ENCODE measurements around the gene PCDHB13. TPM values are rescaled to one million over a fixed set of nuclear protein-coding genes. Genes with fewer than 3 reads are reported as not detected.
"Not testable (repeated sequence)": the region's sequence is repeated elsewhere in the genome, so short reads cannot be mapped to it uniquely, and the experiment has no call there.

PCDHB13 gene
- total RNA-seq, 1 experiment from 2014 or later, result not detected

DNA sequence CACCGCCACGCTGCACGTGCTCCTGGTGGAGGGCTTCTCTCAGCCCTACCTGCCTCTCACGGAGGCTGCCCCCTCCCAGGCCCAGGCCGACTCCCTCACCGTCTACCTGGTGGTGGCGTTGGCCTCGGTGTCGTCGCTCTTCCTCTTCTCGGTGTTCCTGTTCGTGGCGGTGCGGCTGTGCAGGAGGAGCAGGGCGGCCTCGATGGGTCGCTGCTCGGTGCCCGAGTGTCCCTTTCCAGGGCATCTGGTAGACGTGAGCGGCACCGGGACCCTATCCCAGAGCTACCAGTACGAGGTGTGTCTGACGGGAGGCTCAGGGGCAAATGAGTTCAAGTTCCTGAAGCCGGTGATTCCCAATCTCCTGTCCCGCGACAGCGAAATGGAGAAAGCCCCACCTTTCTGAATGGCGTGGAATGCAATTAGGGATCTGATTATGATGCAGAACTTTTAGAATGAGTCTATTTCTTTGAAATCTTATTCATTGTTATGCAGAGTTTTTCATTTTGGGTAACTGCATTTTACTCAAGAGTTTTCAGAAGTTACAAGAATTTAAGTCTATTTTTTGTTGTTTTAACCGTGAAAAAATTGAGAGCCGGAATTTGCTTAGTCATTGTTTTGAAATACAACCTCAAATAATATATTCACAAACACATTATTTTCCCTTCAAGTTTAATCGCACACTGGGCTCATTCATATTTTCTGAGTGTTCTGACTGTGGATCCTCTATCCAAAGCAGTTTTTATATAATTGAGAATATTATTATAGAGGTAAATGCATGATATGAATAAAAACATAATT lies 23.0 kb downstream of the PCDHB13 start:
- TF ChIP-seq, protein P1, sequence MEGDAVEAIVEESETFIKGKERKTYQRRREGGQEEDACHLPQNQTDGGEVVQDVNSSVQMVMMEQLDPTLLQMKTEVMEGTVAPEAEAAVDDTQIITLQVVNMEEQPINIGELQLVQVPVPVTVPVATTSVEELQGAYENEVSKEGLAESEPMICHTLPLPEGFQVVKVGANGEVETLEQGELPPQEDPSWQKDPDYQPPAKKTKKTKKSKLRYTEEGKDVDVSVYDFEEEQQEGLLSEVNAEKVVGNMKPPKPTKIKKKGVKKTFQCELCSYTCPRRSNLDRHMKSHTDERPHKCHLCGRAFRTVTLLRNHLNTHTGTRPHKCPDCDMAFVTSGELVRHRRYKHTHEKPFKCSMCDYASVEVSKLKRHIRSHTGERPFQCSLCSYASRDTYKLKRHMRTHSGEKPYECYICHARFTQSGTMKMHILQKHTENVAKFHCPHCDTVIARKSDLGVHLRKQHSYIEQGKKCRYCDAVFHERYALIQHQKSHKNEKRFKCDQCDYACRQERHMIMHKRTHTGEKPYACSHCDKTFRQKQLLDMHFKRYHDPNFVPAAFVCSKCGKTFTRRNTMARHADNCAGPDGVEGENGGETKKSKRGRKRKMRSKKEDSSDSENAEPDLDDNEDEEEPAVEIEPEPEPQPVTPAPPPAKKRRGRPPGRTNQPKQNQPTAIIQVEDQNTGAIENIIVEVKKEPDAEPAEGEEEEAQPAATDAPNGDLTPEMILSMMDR (IDR thresholded peaks at IDR 0.05; ENCODE audit: insufficient read depth in 1 of 2, low read depth in 1 of 2, low read length in 1 of 2, severe bottlenecking in 1 of 2, unreplicated experiment in 1 of 2), result no peak
- Mint-ChIP-seq H3K27me3 (ENCODE audit: insufficient read depth, unreplicated experiment) (no peaks in the 10 kb centered on the region), H3K27ac (ENCODE audit: unreplicated experiment) (no peak overlapping the region), H3K36me3 (ENCODE audit: insufficient read depth, unreplicated experiment) (no peaks in the 10 kb centered on the region), H3K4me1 (ENCODE audit: low read depth, unreplicated experiment) (no peaks in the 10 kb centered on the region), H3K4me3 (ENCODE audit: unreplicated experiment) (no peak overlapping the region), H3K9me3 (ENCODE audit: unreplicated experiment) (peaks cover 49% of the 10 kb centered on the region)
- Histone ChIP-seq H3K9me3 (no peaks in the 10 kb centered on the region; the same call in 1 of the 2 replicates), H3K4me1 (no peaks in the 10 kb centered on the region), H3K4me3 (ENCODE audit: low read depth, low read length) (no peak overlapping the region), H3K27me3 (replicated peaks; ENCODE audit: control insufficient read depth, insufficient read depth, low read length) (no peaks in the 10 kb centered on the region), H3K36me3 (ENCODE audit: control insufficient read depth, insufficient read depth, low read length) (no peaks in the 10 kb centered on the region)
- BruUV-seq (replicated peaks), result no TSS peak
- CTCF ChIA-PET, result no interaction called here
- intact Hi-C loops (cut with micrococcal nuclease; ENCODE audit: unreplicated experiment), result no loop called here
- DNase-seq, result no peak
- POLR2A ChIA-PET, result no interaction called here

DNA sequence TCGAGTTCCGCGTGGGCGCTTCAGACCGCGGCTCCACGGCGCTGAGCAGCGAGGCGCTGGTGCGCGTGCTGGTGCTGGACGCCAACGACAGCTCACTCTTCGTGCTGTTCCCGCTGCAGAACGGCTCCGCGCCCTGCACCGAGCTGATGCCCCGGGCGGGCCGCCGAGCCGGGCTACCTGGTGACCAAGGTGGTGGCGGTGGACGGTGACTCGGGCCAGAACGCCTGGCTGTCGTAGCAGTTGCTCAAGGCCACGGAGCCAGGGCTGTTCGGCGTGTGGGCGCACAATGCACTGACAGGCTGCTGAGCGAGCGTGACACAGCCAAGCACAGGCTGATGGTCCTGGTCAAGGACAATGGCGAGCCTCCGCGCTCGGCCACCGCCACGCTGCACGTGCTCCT lies 27.8 kb downstream of the PCDHB13 start:
- intact Hi-C loops (cut with micrococcal nuclease; ENCODE audit: unreplicated experiment), result no loop called here

DNA sequence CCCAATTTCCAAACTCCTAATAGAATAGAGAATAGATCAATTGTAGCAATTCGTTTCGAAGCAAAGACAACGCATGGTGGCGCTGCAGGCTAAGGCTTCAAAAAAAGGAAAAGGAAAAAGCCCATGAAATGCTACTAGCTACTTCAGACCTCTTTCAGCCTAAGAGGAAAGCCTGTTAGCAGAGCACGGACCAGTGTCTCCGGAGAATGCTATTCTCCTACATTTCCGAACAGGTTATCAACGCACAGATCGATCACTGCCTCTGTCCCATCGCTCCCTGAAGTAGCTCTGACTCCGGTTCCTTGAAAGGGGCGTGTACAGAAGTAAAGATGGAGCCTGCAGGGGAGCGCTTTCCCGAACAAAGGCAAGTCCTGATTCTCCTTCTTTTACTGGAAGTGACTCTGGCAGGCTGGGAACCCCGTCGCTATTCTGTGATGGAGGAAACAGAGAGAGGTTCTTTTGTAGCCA lies 31.6 kb downstream of the PCDHB13 start, which contains the start of gene PCDHB15:
Gene PCDHB15 (plus strand): TSS at position 146 of the 468 bp plus-strand sequence. CDS start 184 bp downstream, at position 330.
- H3K4me3 Mint-ChIP-seq (ENCODE audit: unreplicated experiment), result no peak within 1 kb of the TSS
- H3K4me3 ChIP-seq (ENCODE audit: low read depth, low read length), result no peak within 1 kb of the TSS
- H3K4me1 Mint-ChIP-seq (ENCODE audit: low read depth, unreplicated experiment), result no peaks in the 10 kb centered on the region
- H3K36me3 Mint-ChIP-seq (ENCODE audit: insufficient read depth, unreplicated experiment), result peaks cover 5% of the 10 kb centered on the region
- no peak for DNase-seq
- peaks cover 27% of the 10 kb centered on the region for H3K9me3 ChIP-seq
- POLR2A ChIA-PET, result no interaction called here
- intact Hi-C loops (cut with micrococcal nuclease; ENCODE audit: unreplicated experiment), result no loop called here
- BruUV-seq (replicated peaks), result no TSS peak
- TF ChIP-seq, protein P1 (IDR thresholded peaks at IDR 0.05; ENCODE audit: insufficient read depth in 1 of 2, low read depth in 1 of 2, low read length in 1 of 2, severe bottlenecking in 1 of 2, unreplicated experiment in 1 of 2), result no peak
- H3K27ac Mint-ChIP-seq (ENCODE audit: unreplicated experiment), result no peak within 1 kb of the TSS
- no peaks in the 10 kb centered on the region for H3K36me3 ChIP-seq (ENCODE audit: control insufficient read depth, insufficient read depth, low read length)
- H3K27me3 Mint-ChIP-seq (ENCODE audit: insufficient read depth, unreplicated experiment), result no peaks in the 10 kb centered on the region
- no peaks in the 10 kb centered on the region for H3K27me3 ChIP-seq (replicated peaks; ENCODE audit: control insufficient read depth, insufficient read depth, low read length)
- CTCF ChIA-PET, result no interaction called here
- no peaks in the 10 kb centered on the region for H3K4me1 ChIP-seq
- peaks cover 57% of the 10 kb centered on the region for H3K9me3 Mint-ChIP-seq (ENCODE audit: unreplicated experiment)

More for the DNA sequence above, 27.8 kb downstream of the PCDHB13 start:
- ChIA-PET CTCF (no interaction called here), POLR2A (no interaction called here)
- H3K27me3 ChIP-seq (replicated peaks; ENCODE audit: control insufficient read depth, insufficient read depth, low read length), result no peaks in the 10 kb centered on the region
- no peak overlapping the region for H3K4me3 ChIP-seq (ENCODE audit: low read depth, low read length)
- H3K4me1 Mint-ChIP-seq (ENCODE audit: low read depth, unreplicated experiment), result no peaks in the 10 kb centered on the region
- no peaks in the 10 kb centered on the region for H3K36me3 ChIP-seq (ENCODE audit: control insufficient read depth, insufficient read depth, low read length)
- H3K9me3 Mint-ChIP-seq (ENCODE audit: unreplicated experiment), result peaks cover 50% of the 10 kb centered on the region
- DNase-seq, result no peak
- BruUV-seq (replicated peaks), result no TSS peak
- H3K4me1 ChIP-seq, result no peaks in the 10 kb centered on the region
- no peaks in the 10 kb centered on the region for H3K27me3 Mint-ChIP-seq (ENCODE audit: insufficient read depth, unreplicated experiment)
- TF ChIP-seq, protein P1 (IDR thresholded peaks at IDR 0.05; ENCODE audit: insufficient read depth in 1 of 2, low read depth in 1 of 2, low read length in 1 of 2, severe bottlenecking in 1 of 2, unreplicated experiment in 1 of 2), result no peak
- H3K27ac Mint-ChIP-seq (ENCODE audit: unreplicated experiment), result no peak overlapping the region
- no peak overlapping the region for H3K4me3 Mint-ChIP-seq (ENCODE audit: unreplicated experiment)
- H3K36me3 Mint-ChIP-seq (ENCODE audit: insufficient read depth, unreplicated experiment), result no peaks in the 10 kb centered on the region
- H3K9me3 ChIP-seq, result peaks cover 18% of the 10 kb centered on the region

DNA sequence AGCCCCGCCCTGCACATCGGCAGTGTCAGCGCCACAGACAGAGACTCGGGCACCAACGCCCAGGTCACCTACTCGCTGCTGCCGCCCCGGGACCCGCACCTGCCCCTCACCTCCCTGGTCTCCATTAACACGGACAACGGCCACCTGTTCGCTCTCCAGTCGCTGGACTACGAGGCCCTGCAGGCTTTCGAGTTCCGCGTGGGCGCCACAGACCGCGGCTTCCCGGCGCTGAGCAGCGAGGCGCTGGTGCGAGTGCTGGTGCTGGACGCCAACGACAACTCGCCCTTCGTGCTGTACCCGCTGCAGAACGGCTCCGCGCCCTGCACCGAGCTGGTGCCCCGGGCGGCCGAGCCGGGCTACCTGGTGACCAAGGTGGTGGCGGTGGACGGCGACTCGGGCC lies 33.3 kb downstream of the PCDHB13 start:
- H3K36me3 Mint-ChIP-seq (ENCODE audit: insufficient read depth, unreplicated experiment); CTCF ChIA-PET: not testable (repeated sequence)

DNA sequence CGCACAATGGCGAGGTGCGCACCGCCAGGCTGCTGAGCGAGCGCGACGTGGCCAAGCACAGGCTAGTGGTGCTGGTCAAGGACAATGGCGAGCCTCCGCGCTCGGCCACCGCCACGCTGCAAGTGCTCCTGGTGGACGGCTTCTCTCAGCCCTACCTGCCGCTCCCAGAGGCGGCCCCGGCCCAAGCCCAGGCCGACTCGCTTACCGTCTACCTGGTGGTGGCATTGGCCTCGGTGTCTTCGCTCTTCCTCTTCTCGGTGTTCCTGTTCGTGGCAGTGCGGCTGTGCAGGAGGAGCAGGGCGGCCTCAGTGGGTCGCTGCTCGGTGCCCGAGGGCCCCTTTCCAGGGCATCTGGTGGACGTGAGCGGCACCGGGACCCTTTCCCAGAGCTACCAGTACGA lies 33.7 kb downstream of the PCDHB13 start:
- H3K4me1 Mint-ChIP-seq (ENCODE audit: low read depth, unreplicated experiment); H3K4me3 ChIP-seq (ENCODE audit: low read depth, low read length); H3K36me3 ChIP-seq (ENCODE audit: control insufficient read depth, insufficient read depth, low read length); DNase-seq; H3K36me3 Mint-ChIP-seq (ENCODE audit: insufficient read depth, unreplicated experiment); H3K4me1 ChIP-seq; H3K27me3 ChIP-seq (replicated peaks; ENCODE audit: control insufficient read depth, insufficient read depth, low read length); H3K27ac Mint-ChIP-seq (ENCODE audit: unreplicated experiment); intact Hi-C loops (cut with micrococcal nuclease; ENCODE audit: unreplicated experiment); H3K27me3 Mint-ChIP-seq (ENCODE audit: insufficient read depth, unreplicated experiment); H3K4me3 Mint-ChIP-seq (ENCODE audit: unreplicated experiment); BruUV-seq (replicated peaks); CTCF ChIA-PET; POLR2A ChIA-PET: not testable (repeated sequence)
- H3K9me3 ChIP-seq, result peaks cover 32% of the 10 kb centered on the region
- H3K9me3 Mint-ChIP-seq (ENCODE audit: unreplicated experiment), result peaks cover 49% of the 10 kb centered on the region

More for the DNA sequence above, 33.3 kb downstream of the PCDHB13 start:
- H3K36me3 ChIP-seq (ENCODE audit: control insufficient read depth, insufficient read depth, low read length); H3K27me3 ChIP-seq (replicated peaks; ENCODE audit: control insufficient read depth, insufficient read depth, low read length); intact Hi-C loops (cut with micrococcal nuclease; ENCODE audit: unreplicated experiment); POLR2A ChIA-PET; BruUV-seq (replicated peaks); H3K4me1 Mint-ChIP-seq (ENCODE audit: low read depth, unreplicated experiment); H3K4me1 ChIP-seq; DNase-seq; H3K27ac Mint-ChIP-seq (ENCODE audit: unreplicated experiment); H3K4me3 Mint-ChIP-seq (ENCODE audit: unreplicated experiment); H3K27me3 Mint-ChIP-seq (ENCODE audit: insufficient read depth, unreplicated experiment); H3K4me3 ChIP-seq (ENCODE audit: low read depth, low read length): not testable (repeated sequence)
- peaks cover 31% of the 10 kb centered on the region for H3K9me3 ChIP-seq
- peaks cover 49% of the 10 kb centered on the region for H3K9me3 Mint-ChIP-seq (ENCODE audit: unreplicated experiment)
